Measurements from ENCODE around the gene VRK2. TPM values are rescaled to one million over a fixed set of nuclear protein-coding genes. Genes with fewer than 3 reads are reported as not detected.

Gene VRK2
- total and polyA plus RNA-seq, 2 experiments from 2014 or later = 19.0 to 22.5 TPM

DNA sequence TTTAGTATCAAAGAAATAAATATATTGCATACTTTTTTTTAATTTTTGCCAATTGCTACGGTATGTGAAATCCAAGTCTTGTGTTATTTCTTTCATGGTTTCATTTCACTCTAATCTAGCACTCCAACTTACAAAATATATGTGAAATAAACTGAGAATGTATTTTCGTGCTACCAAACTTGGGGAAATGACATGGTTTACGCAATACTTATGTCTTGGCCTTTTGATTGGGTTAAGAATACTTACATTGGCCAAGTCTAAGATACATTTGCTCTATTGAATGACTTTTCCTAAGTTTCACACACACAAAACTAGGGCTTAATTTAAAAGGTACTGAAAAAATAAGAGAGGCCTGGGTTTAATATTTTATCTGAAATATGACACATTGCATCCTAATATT lies 80.5 kb downstream of the VRK2 start:
- Histone ChIP-seq H3K27ac (ENCODE audit: low read depth) (no peak overlapping the region), H3K79me2 (replicated peaks; ENCODE audit: insufficient read depth) (no peaks in the 10 kb centered on the region)
- TF ChIP-seq NANOG (IDR thresholded peaks at IDR 0.05; ENCODE audit: borderline replicate concordance) (no peak), EZH2phosphoT487 (IDR thresholded peaks at IDR 0.05; ENCODE audit: unreplicated experiment) (no peak), ZNF331 (CRISPR knock-in tag; IDR thresholded peaks at IDR 0.05; ENCODE audit: low read depth) (no peak), ZNF114 (CRISPR knock-in tag; IDR thresholded peaks at IDR 0.05) (no peak), POLR2AphosphoS5 (IDR thresholded peaks at IDR 0.05; ENCODE audit: low read depth) (no peak), JUNB (IDR thresholded peaks at IDR 0.05; ENCODE audit: unreplicated experiment) (no peak), CREB1 (CRISPR knock-in tag; IDR thresholded peaks at IDR 0.05; ENCODE audit: low read depth) (no peak), STAT1 (IDR thresholded peaks at IDR 0.05; ENCODE audit: unreplicated experiment) (no peak), EZH2 (IDR thresholded peaks at IDR 0.05; ENCODE audit: low read depth, unreplicated experiment) (no peak)
- TF ChIP-seq, protein P1, sequence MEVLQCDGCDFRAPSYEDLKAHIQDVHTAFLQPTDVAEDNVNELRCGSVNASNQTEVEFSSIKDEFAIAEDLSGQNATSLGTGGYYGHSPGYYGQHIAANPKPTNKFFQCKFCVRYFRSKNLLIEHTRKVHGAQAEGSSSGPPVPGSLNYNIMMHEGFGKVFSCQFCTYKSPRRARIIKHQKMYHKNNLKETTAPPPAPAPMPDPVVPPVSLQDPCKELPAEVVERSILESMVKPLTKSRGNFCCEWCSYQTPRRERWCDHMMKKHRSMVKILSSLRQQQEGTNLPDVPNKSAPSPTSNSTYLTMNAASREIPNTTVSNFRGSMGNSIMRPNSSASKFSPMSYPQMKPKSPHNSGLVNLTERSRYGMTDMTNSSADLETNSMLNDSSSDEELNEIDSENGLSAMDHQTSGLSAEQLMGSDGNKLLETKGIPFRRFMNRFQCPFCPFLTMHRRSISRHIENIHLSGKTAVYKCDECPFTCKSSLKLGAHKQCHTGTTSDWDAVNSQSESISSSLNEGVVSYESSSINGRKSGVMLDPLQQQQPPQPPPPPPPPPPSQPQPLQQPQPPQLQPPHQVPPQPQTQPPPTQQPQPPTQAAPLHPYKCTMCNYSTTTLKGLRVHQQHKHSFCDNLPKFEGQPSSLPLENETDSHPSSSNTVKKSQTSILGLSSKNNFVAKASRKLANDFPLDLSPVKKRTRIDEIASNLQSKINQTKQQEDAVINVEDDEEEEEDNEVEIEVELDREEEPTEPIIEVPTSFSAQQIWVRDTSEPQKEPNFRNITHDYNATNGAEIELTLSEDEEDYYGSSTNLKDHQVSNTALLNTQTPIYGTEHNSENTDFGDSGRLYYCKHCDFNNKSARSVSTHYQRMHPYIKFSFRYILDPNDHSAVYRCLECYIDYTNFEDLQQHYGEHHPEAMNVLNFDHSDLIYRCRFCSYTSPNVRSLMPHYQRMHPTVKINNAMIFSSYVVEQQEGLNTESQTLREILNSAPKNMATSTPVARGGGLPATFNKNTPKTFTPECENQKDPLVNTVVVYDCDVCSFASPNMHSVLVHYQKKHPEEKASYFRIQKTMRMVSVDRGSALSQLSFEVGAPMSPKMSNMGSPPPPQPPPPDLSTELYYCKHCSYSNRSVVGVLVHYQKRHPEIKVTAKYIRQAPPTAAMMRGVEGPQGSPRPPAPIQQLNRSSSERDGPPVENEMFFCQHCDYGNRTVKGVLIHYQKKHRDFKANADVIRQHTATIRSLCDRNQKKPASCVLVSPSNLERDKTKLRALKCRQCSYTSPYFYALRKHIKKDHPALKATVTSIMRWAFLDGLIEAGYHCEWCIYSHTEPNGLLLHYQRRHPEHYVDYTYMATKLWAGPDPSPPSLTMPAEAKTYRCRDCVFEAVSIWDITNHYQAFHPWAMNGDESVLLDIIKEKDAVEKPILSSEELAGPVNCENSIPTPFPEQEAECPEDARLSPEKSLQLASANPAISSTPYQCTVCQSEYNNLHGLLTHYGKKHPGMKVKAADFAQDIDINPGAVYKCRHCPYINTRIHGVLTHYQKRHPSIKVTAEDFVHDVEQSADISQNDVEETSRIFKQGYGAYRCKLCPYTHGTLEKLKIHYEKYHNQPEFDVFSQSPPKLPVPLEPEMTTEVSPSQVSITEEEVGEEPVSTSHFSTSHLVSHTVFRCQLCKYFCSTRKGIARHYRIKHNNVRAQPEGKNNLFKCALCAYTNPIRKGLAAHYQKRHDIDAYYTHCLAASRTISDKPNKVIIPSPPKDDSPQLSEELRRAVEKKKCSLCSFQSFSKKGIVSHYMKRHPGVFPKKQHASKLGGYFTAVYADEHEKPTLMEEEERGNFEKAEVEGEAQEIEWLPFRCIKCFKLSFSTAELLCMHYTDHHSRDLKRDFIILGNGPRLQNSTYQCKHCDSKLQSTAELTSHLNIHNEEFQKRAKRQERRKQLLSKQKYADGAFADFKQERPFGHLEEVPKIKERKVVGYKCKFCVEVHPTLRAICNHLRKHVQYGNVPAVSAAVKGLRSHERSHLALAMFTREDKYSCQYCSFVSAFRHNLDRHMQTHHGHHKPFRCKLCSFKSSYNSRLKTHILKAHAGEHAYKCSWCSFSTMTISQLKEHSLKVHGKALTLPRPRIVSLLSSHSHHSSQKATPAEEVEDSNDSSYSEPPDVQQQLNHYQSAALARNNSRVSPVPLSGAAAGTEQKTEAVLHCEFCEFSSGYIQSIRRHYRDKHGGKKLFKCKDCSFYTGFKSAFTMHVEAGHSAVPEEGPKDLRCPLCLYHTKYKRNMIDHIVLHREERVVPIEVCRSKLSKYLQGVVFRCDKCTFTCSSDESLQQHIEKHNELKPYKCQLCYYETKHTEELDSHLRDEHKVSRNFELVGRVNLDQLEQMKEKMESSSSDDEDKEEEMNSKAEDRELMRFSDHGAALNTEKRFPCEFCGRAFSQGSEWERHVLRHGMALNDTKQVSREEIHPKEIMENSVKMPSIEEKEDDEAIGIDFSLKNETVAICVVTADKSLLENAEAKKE (CRISPR knock-in tag; IDR thresholded peaks at IDR 0.05) = no peak
- TF ChIP-seq, protein P2, sequence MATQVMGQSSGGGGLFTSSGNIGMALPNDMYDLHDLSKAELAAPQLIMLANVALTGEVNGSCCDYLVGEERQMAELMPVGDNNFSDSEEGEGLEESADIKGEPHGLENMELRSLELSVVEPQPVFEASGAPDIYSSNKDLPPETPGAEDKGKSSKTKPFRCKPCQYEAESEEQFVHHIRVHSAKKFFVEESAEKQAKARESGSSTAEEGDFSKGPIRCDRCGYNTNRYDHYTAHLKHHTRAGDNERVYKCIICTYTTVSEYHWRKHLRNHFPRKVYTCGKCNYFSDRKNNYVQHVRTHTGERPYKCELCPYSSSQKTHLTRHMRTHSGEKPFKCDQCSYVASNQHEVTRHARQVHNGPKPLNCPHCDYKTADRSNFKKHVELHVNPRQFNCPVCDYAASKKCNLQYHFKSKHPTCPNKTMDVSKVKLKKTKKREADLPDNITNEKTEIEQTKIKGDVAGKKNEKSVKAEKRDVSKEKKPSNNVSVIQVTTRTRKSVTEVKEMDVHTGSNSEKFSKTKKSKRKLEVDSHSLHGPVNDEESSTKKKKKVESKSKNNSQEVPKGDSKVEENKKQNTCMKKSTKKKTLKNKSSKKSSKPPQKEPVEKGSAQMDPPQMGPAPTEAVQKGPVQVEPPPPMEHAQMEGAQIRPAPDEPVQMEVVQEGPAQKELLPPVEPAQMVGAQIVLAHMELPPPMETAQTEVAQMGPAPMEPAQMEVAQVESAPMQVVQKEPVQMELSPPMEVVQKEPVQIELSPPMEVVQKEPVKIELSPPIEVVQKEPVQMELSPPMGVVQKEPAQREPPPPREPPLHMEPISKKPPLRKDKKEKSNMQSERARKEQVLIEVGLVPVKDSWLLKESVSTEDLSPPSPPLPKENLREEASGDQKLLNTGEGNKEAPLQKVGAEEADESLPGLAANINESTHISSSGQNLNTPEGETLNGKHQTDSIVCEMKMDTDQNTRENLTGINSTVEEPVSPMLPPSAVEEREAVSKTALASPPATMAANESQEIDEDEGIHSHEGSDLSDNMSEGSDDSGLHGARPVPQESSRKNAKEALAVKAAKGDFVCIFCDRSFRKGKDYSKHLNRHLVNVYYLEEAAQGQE (IDR thresholded peaks at IDR 0.05; ENCODE audit: unreplicated experiment) = no peak
- TF ChIP-seq, protein P3, sequence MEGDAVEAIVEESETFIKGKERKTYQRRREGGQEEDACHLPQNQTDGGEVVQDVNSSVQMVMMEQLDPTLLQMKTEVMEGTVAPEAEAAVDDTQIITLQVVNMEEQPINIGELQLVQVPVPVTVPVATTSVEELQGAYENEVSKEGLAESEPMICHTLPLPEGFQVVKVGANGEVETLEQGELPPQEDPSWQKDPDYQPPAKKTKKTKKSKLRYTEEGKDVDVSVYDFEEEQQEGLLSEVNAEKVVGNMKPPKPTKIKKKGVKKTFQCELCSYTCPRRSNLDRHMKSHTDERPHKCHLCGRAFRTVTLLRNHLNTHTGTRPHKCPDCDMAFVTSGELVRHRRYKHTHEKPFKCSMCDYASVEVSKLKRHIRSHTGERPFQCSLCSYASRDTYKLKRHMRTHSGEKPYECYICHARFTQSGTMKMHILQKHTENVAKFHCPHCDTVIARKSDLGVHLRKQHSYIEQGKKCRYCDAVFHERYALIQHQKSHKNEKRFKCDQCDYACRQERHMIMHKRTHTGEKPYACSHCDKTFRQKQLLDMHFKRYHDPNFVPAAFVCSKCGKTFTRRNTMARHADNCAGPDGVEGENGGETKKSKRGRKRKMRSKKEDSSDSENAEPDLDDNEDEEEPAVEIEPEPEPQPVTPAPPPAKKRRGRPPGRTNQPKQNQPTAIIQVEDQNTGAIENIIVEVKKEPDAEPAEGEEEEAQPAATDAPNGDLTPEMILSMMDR (conservative IDR thresholded peaks at IDR 0.05; ENCODE audit: low read depth in 2 of 2) = no peak
- TF ChIP-seq, protein P4, sequence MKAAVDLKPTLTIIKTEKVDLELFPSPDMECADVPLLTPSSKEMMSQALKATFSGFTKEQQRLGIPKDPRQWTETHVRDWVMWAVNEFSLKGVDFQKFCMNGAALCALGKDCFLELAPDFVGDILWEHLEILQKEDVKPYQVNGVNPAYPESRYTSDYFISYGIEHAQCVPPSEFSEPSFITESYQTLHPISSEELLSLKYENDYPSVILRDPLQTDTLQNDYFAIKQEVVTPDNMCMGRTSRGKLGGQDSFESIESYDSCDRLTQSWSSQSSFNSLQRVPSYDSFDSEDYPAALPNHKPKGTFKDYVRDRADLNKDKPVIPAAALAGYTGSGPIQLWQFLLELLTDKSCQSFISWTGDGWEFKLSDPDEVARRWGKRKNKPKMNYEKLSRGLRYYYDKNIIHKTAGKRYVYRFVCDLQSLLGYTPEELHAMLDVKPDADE (IDR thresholded peaks at IDR 0.05) = no peak

More for the DNA sequence above, 80.5 kb downstream of the VRK2 start:
- Histone ChIP-seq H3K4me3 (no peak overlapping the region), H4K20me1 (replicated peaks; ENCODE audit: insufficient read depth) (no peaks in the 10 kb centered on the region), H3K4me2 (no peak overlapping the region), H3K27me3 (ENCODE audit: insufficient read depth) (no peaks in the 10 kb centered on the region), H3K4me1 (ENCODE audit: insufficient read depth) (no peaks in the 10 kb centered on the region), H2AFZ (no peak overlapping the region), H3K9me2 (ENCODE audit: insufficient read depth) (no peaks in the 10 kb centered on the region), H3K36me3 (ENCODE audit: insufficient read depth) (no peaks in the 10 kb centered on the region), H3F3A (replicated peaks; ENCODE audit: low read depth) (no peaks in the 10 kb centered on the region)
- Mint-ChIP-seq H3K27ac (no peak overlapping the region), H3K27me3 (ENCODE audit: insufficient read depth, low read depth, poor library complexity) (peaks cover 1% of the 10 kb centered on the region), H3K4me1 (no peaks in the 10 kb centered on the region), H3K36me3 (ENCODE audit: low read depth) (peaks cover 4% of the 10 kb centered on the region; the same call in 1 of the 3 replicates), H3K9me3 (no peaks in the 10 kb centered on the region), H3K4me3 (no peak overlapping the region)
- no peak for ATAC-seq
- no peak for DNase-seq (ENCODE audit: low spot score)

Measured in GM23338 (cell line).